Measurements from ENCODE around the gene DGUOK.

- no peak for TF ChIP-seq POLR2AphosphoS5 (IDR thresholded peaks at IDR 0.05; ENCODE audit: low read depth, low read length)
- TF ChIP-seq POLR2A (IDR thresholded peaks at IDR 0.05; ENCODE audit: low read depth, low read length): no peak
These were observed 38.3 kb upstream of the DGUOK start for GRCh38 chr2:73888388-73888787.

Measured in GM12892 (cell line).